HG02884 (cell line): ENCODE results near the gene FGD5.

Experiments used
- ATAC-seq: cut with Tn5 transposase; IDR thresholded peaks from one replicate; pipeline ENCODE4 v1.9.1; 2021; ENCODE audit warnings: mild to moderate bottlenecking, moderate library complexity; ENCODE audit not compliant: unreplicated experiment

The FGD5 gene

DNA sequence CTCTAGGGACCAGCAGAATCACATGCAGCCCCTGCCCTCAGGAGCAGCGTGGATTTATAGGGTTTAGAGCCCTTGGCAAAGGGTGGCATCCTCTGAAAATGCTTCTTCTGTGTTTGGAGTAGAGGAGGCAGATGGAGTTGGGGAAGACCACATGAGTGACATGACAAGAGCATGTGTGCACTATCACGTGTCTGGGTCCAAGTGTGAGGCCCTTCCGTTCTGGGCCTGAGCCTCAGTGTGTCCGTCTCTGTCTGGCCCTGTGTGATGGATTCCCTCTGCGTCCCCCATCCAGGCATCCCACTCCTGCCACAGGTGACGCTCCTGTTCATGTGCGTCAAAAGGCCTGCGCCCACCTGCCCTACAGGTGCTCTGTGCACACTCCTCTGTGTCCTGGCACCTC lies 30.1 kb downstream of the FGD5 start:
- ATAC-seq, result no peak

DNA sequence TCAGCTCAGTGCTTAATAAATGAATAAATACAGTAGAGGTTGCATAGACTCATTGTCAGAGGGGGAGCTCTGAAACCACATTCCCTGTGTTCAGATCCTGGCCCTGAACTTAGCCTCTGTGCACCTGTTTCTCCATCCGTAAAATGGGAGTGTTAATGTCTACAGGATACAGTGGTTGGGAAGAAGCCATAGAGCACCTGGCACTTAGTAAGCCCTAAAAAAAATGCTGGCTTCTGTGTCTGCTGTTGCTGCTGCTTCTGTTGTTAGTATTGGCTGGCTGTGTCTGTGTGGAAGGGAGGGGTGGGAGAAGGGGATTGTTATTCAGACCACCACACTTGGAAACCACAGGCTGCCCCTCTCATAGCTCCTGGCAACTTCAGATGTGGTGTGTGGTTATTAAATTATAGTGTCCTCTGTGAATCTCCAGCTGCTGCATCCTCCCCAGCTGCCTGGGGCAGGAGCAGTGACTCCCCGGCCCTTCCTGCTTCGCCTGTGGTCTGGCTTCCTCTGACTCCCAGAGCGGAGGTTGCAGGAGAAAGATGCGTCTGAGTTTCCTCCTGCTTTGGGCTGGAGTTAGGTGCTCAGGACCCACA lies 31.0 kb downstream of the FGD5 start:
- no peak for ATAC-seq

DNA sequence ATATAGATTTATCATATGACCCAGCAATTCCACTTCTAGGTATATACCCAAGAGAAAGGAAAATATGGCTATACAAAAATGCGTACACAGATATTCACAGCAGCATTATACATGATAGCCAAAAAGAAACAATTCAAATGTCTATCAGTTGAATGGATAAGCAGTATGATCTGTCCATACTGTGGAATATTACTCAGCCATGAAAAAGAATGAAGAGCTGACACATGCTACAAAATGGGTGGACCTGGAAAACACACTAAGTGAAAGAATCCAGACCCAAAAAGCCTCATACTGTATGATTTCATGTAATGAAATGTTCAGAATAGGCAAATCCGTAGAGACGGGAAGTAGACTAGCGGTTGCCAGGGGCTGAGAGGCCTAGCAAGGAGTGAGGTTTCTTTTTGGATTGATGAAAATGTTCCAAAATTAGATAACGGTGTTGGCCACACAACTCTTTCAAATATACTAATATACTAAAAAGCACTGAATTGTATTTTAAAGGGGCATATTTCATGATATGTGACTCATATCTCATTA lies 33.4 kb downstream of the FGD5 start:
- ATAC-seq, result no peak

DNA sequence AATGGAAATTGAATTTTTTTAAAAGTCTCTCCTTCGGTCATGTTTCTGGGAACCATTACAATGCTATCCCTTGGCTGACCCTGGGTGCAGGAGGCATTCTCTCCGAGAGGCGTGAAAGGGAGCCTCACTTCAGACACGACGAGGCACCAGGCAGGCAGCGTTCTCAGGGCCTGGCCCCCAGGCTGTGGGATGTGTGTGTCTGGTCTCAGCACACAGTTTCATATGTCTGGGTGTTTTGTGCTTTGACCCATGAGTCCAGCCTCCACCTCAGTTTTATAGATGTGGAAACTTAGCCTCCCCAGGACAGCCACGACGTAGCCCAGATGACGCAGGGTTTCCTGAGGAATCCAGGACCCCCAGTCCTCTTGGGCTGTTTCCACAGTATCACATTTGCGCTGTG lies 34.0 kb downstream of the FGD5 start:
- ATAC-seq, result no peak

DNA sequence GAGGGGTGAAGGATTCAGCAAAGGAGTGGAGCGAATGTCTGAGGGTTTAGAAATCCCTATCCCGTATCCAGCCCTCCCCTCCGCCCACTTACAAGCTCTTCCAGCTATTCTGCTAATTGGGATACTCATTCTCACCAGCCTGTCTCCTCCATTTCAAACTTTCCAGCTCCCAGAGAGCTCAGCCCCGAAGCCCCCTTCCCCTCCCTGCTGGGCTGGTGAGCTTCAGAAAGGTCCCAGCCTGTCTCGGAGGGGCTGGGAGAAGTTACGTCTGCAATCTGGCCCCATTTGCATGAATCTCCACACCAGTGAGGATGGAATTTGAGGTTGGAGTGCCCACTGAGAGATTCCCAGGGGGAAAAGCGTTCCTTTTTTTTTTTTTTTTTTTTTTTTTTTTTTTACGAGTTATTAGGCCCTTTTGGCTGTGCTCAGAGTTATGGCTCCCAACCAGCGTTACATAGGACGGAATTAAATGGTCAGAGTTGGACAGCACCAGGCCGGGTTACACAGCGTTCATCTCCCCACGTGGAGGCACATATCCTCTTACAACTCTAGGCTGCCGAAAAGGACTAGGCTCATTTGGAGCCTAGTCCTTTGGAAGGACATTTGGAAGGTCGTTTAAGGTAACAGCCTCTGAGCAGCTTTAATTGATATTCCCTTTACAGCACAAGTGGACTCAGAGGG lies 34.6 kb downstream of the FGD5 start:
- no peak for ATAC-seq

DNA sequence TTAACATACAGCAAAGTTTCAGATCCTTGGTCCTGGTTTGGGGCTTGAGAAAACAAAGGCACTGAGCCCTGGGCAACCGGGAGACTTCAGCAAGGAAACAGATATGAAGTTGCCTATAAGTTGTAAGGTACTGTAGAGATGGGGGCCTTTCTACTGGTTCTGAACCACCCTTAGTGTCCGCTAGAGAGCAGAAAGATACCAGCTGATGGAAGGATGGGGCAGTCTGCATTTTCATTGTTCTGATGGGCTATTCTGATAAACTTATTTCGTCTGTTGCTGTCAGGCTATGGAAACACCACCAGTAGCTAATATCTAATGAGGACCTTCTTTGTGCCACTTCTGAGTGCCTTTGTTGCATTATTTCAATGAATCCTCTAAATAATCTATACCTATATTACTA lies 38.7 kb downstream of the FGD5 start:
- ATAC-seq, result no peak

DNA sequence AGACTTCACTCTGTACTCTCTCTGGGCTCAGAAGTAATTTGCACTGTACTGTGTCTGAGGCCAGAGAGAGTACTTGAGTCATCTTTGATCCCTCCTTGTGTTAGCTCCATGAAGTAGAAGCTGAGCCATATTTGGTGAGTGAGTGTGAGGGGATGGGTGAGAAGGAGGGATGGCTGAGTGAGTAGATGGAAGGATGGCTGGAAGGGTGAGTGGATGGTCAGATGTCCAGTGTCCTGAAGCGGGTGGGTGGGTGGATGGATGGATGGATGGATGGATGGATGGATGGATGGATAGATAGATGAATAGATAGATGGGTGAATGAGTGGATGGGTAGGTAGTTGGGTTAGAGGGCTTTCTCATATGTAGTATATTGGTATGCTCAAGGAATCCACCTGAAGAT lies 39.3 kb downstream of the FGD5 start:
- ATAC-seq, result no peak

DNA sequence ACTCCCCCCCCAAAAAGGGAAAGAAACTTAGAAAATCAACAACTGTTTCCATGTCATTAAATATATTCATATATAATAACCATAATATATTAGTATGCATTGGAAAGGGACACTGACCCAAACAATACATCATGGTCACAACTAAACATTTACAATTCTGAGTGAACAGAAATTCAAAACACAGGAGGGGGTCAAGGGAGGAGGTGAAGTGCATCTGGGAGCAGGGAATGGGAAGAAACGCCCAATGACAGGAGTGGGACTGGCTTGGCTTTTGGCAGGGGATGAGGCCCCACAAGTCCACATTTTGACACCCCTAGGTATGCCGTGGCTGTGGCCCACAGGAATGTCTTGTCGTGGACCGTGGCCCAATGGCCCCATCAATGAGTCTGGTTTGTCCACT lies 41.1 kb downstream of the FGD5 start:
- ATAC-seq, result no peak

DNA sequence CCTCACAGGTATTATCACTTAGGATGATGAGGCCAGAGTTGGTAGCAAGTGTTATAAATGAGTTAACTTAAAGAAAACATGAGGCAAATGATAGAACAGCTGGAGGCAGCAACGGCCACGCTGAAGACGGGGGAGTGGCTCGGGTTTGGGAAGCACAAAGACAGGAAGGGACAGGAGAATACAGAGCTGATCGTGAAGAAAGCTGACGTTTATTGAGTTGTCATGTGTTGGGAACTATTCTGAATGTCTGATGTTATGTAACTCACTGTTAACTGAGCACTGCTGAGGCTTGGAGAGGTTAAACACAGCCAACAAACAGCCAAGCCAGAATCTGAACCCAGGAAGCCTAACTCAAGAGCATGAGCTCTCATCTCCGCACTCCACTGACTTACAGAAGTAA lies 42.3 kb downstream of the FGD5 start:
- no peak for ATAC-seq

DNA sequence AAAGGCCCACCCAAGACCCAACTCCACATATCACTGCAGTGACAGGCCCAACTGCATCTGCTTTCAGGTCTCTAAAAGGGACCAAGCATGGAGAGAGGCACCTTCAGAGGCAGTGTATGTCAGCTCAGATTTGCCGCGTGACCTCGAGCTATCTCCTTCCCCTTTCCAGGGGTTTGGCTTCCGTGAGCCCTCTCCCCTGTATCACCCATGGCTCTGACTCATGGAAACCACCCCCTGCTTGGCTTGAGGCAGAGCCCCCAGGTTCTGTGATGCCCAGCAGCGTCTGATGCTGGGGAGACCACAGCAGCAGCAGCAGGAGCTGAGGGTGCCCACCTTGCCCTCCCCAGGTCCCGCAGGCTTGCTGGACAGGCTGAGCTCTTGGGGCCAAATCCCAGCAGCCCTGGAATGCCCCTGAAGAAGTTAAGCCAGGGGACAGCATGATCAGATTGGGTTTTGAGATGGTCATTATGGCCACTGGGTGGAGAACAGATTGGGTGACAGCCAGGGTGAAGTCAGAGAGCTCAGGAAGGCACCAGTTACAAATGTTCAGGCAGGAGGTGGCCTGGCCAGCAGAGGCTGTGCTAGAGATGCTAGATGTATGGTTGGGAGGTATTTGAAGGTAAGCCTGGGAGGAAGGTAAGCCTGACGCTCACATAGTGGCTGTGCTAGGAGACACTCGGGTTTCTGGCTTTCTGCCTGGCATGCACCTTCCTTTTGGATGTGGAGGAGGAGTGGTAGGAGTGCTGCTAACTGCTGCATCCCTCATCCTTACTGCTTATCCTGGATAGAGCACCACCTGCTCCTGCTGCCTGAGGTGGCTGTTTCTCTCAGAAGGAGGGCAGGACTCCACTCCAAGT lies 42.9 kb downstream of the FGD5 start:
- ATAC-seq, result no peak

DNA sequence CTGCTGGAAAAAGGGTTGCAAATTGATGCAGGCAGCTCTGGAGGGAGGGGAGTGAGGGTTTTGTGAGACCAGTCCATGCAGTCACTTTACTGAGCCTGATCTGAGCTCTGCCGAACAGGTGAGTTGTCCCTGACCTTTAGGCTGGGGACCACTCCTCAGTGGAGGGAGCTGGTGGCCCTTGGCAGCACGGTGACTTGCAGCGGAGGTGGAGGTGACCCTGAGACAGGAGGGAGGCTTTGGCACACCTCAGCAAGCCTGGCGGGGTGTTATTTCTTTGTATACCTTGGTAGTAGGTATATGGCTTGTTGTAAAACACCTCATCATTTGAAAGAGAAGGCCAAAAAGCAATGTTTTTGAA lies 43.5 kb downstream of the FGD5 start:
- no peak for ATAC-seq

DNA sequence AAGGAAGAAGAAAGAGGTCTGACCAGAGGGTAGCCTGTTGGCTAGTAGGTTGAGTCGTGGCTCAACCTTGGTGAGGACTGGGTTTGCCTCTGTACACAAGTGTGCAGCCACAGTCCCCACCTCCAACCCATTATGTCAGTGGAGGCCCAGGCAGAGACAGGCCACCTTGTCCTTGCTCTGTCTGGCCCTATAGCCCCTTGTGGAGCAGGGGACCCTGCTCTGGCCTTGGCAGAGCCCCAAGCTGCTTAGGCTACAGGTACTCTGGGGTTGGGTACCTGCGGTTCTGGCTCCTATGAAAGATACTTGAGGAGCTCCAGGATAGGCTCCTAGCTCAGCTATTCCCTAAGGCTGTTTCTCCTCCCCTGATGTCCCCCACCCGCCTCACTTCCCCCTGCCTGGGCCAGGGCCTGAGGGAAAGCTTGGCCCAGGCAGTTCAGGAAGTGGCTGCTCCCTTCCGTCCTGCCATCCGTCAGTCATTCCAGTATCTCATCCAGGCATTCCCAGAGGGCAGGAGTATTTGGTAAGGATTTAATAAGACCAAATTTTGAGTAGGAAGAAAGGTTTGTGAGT lies 44.0 kb downstream of the FGD5 start:
- no peak for ATAC-seq

DNA sequence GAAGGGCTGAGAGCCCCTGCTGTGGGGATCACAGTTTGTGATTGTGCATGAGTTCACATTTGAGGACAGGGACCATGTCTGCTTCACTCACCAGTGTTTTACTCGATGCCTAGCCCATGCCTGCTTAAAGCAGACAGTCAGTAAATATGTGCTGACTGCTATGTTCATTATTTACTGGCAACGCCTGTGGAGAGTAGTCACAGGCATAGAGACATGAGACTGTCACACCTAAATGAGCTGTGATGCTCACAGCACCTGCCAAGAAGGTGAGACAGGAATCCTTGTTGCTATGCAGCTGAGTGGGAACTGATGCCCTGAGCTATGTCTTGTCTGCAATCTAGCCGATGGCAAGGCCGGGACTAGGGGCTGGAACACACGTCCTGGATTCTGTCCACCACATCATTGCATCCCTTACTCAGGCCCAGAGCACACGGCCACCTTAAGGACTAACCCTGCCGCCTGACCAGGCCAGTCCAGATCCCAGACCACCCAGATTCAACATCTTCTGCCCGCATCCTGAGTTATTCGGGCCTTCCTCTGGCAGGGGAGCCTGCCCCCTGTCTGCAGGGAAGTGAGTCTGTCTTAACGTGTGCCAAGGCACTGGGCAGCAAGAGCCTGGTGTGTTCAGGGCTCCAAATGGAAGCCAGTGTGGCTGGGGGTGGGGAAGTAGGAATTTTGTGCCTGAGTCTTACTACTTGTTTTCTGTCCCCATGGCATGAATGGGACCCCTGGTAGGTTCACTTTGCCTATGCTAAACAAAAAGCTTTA lies 44.8 kb downstream of the FGD5 start:
- no peak for ATAC-seq

DNA sequence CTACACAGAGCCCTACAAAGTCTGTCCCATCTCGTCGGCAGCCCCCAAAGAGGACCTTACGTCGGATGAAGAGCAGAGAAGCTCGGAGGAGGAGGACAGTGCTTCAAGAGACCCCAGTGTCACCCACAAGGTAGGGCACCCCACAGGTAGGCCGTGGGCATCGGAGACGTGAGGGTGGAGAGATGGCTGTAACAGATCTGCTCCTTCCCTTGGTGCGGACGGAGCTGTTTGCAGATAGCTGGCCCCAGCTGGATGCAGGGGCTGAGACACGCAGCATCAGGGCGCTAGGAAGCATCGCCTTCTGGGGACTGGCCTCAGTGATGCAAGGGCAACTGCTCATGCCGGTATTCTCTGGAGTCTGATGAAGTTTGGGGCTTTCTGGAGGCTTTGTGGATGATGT lies 45.4 kb downstream of the FGD5 start:
- no peak for ATAC-seq

DNA sequence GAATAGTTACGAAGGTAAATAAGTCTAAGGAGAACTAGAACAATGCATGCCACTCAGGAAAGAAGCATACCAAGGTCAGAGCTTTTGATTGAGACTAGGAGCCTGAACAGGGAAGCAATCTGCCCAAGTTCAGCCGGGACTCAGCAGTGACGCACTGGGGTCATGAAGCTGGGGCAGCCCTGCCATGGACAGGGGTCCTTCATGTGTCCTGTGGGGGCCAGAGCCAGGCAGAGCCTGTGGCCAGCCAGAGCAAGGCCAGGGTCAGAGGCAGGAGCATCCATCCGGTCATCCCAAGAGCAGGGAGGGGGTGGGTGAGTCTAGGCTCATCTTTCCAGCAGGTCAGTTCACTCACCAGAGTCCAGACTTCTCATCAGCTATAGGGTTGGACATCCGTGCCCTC lies 47.9 kb downstream of the FGD5 start:
- no peak for ATAC-seq

DNA sequence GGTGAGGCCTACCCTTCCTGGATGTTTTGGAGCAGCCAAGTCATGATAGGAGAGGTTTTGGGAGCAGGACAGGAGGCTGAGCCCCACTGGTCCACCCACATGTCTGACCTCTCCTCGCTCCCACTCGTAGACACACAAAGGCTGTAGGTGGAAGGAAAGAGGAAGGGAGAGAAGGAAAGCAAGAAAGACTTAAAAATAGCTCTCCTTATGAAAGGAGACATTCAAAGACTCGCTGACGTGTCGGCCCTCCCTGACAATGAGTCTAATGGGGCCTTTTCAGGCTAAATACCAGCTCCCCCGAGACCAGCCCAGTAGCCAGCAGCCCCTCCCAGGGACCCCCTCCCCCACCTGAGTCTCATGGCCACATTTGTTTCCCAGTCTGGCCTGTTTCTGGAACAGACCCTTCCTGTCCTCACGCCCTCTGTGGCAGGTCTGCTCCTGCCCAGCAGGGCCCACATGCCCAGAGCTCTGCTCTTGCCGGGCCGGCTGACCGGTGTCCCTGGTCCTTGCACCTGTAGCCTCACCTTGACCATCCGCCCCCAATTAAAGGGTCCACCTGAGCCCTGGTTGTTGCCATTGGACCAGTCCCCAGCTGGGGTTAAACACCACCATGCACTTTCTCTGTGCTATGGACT lies 49.3 kb downstream of the FGD5 start:
- no peak for ATAC-seq

DNA sequence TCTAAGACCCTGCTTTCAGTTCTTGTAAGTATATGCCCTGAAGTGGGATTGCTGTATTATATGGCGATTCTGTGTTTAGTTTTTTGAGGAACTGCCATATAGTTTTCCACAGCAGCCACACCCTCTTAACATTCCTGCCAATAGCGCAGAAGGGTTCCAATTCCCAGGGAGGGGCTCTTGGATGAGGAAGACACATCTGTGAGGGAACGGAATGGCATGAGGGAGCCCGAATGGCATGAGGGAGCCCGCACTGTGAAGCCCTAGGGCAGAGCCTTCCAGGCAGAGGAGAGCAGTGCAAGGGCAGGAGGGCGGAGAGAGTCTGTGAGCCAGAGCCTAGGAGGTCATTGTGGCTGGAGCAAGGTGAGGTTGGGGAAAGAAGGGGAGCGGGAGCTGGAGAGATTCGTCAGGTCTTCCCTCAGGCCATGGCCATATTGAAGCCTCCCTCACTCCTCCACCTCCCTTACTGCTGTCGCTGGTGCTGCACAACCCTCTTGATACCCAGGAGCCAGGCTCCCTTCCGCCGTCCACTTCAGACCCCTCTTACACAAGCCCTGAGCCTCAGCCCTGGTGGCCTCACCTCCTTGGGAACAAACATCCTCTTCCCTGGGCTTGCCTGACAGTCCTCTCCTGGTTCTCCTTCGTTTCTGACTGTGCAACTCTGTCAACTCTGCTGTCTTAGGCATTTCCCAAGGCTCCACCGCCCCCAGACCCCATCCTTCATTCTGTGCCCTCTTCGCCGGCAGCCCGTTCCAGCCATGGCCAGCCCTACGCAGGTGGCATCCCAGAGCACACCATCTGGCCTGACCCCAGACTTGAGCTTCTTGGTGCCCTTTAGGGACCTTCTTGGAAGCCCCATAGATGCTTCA lies 51.4 kb downstream of the FGD5 start:
- ATAC-seq, result no peak

DNA sequence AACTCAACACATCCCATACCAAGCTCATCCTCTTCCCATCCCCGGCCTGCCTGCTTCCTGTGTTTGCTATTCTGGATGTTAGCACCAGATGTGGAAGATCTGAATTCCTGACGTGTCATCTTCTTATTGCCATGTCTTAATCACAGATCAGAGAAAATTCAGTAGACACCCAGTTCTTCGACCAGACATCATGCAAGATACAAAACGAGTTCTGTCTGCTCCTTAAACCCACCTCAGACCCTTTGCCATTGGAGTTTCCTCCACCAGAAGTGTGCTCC lies 52.0 kb downstream of the FGD5 start:
- ATAC-seq, result no peak

DNA sequence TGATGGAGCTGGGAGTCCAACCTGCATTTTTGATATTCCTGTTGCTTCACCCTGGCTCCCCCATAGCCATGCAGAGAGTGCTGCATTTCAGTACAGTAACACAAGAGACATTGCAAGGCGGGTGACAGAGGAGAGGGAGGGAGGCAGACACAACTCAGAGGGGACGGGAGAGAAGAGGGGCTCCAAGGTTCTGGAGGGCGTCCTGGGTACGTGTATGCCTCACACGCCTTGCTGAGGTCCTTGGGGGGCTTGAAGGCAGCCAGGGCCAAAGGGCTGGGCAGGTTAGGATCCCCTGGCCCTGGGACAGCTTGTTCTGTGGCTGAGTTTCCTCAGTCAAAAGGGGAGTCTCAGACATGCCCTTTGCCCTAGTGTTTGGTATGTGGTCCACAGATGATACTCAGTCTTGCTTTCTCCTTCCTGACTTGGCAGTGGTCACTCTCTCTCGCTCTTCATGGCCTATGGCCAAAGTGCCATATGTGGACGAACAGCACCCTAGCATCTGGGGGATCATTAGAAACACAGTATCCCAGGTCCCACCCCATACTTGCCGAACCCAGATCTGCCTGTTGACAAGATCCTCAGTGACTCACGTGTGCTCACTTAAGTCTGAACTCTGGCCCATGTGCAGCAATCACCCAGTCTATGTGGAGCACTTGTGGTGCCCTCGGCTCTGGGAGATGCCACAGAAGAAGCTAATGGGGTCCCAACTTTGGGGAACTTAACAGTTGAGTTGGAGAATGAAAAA lies 52.9 kb downstream of the FGD5 start:
- ATAC-seq, result no peak
